ENCODE measurements around the gene HYOU1. TPM values are rescaled to one million over a fixed set of nuclear protein-coding genes. Genes with fewer than 3 reads are reported as not detected.

Gene HYOU1
- total RNA-seq, 4 donors from 2014 or later = 46.4 to 131 (median 61.0) TPM

GRCh38 chr11:119100994-119101758 lies 44.2 kb upstream of the HYOU1 start:
- Histone ChIP-seq H3K4me3 (peak overlapping the region; percentile 61 to 84 (median 66)), H3K27me3 (no peaks in the 10 kb centered on the region), H3K27ac (peak overlapping the region; percentile 93 to 98 (median 97)), H3K9me3 (no peaks in the 10 kb centered on the region), H3K4me1 (peaks cover 12 to 31% (median 21%) of the 10 kb centered on the region in 4 donors), H3K36me3 (peaks cover 0 to 9% (median 1%) of the 10 kb centered on the region in 4 donors)
- in situ Hi-C loops (cut with MboI; ENCODE audit: low pct_ligation_motif_present in 1 of 4, low pct_unique_long_range_greater_than_20kb in 1 of 4, low sequenced_read_pairs in 3 of 4) (no loop called here), intact Hi-C loops (cut with DNase I; ENCODE audit: low total_unique reads) (no loop called here)
- no peak for TF ChIP-seq EP300 (IDR thresholded peaks at IDR 0.05; ENCODE audit: low read depth)
- no peak for TF ChIP-seq POLR2AphosphoS5 (IDR thresholded peaks at IDR 0.05)
- TF ChIP-seq, protein P1, sequence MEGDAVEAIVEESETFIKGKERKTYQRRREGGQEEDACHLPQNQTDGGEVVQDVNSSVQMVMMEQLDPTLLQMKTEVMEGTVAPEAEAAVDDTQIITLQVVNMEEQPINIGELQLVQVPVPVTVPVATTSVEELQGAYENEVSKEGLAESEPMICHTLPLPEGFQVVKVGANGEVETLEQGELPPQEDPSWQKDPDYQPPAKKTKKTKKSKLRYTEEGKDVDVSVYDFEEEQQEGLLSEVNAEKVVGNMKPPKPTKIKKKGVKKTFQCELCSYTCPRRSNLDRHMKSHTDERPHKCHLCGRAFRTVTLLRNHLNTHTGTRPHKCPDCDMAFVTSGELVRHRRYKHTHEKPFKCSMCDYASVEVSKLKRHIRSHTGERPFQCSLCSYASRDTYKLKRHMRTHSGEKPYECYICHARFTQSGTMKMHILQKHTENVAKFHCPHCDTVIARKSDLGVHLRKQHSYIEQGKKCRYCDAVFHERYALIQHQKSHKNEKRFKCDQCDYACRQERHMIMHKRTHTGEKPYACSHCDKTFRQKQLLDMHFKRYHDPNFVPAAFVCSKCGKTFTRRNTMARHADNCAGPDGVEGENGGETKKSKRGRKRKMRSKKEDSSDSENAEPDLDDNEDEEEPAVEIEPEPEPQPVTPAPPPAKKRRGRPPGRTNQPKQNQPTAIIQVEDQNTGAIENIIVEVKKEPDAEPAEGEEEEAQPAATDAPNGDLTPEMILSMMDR (IDR thresholded peaks at IDR 0.05) = peak in 2 of 5 experiments; percentile 49 to 53
- no peak for TF ChIP-seq POLR2A (IDR thresholded peaks at IDR 0.05)
- peak; percentile 44 for DNase-seq
- 1 to 5% methylated on average over 6 to 12 of the region's 29 CpGs for WGBS, 2 donors (ENCODE audit: low coverage in 1 of 2)

DNA sequence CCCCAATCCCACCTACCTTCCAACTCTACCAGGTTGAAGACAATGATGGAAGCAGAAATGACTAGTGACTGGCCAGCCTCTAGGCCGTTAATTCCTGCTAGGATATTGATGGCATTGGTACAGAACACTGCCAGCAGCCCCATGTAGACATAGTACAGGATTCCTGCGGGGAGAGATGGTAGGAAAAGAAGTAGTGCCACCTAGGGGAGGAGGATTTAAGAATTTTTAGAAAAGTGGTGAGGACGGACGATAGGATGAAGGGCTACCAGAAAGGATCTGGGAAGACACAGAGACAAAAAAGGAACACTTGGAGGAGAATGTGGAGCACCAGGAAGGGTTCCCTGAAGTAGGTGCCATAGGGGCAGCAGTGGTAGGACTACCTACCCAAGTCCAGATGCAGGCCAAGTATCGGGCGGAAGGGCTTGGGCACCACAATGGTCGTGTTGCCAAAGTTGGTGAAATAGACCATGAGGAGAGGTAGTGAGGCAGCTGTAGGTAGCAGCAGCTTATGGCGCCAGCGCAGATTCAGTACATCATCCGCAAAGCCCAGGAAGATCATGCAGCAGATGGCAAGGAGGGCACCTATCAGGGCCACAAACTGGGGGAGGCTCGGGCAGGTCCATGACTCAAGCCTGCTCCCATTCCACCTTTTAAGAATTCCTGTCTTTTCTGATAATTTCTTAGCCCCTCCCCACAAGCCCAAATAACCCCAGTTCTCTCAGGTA lies 43.4 kb upstream of the HYOU1 start:
- peak overlapping the region in 3 of 4 donors; percentile 61 to 84 (median 68) for H3K4me3 ChIP-seq
- no peaks in the 10 kb centered on the region for H3K9me3 ChIP-seq
- DNase-seq = no peak
- in situ Hi-C loops (cut with MboI; ENCODE audit: low pct_ligation_motif_present in 1 of 4, low pct_unique_long_range_greater_than_20kb in 1 of 4, low sequenced_read_pairs in 3 of 4) (no loop called here), intact Hi-C loops (cut with DNase I; ENCODE audit: low total_unique reads) (no loop called here)
- no peaks in the 10 kb centered on the region for H3K27me3 ChIP-seq
- peaks cover 15 to 37% (median 25%) of the 10 kb centered on the region in 4 donors for H3K4me1 ChIP-seq
- WGBS, 2 donors (ENCODE audit: low coverage in 1 of 2) = 38 to 41% methylated on average over 9 to 11 of the region's 11 CpGs
- peak overlapping the region in 2 of 4 donors; percentile 93 to 97 for H3K27ac ChIP-seq
- TF ChIP-seq, protein P1 (IDR thresholded peaks at IDR 0.05) = peak in 4 of 5 experiments; percentile 20 to 33 (median 26)
- no peak for TF ChIP-seq POLR2AphosphoS5 (IDR thresholded peaks at IDR 0.05)
- H3K36me3 ChIP-seq = peaks cover 0 to 9% (median 1%) of the 10 kb centered on the region in 4 donors

DNA sequence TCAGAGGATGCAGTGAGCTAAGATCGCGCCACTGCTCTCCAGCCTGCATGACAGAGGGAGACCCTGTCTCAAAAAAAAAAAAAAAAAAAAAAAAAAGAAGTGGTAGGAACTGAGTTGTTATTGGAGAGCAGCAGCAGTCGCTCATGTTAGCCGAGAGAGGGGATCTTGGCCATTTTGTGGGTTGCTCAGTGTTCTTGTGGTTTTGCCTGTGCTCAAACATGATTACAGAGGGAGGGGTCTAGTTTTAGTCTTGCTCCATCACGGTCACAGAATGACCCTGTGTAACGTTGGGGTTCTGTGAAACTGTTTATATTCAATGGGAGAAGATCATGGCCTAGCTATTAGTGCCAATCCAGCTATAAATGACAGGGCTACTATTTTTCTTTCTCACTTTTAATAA lies 42.7 kb upstream of the HYOU1 start:
- Histone ChIP-seq H3K36me3 (peaks cover 0 to 9% (median 1%) of the 10 kb centered on the region in 4 donors), H3K27me3 (no peaks in the 10 kb centered on the region), H3K4me3 (no peak overlapping the region), H3K27ac (no peak overlapping the region), H3K9me3 (no peaks in the 10 kb centered on the region), H3K4me1 (peaks cover 15 to 37% (median 25%) of the 10 kb centered on the region in 4 donors)
- TF ChIP-seq POLR2AphosphoS5 (IDR thresholded peaks at IDR 0.05) (no peak), EP300 (IDR thresholded peaks at IDR 0.05; ENCODE audit: low read depth) (no peak), POLR2A (IDR thresholded peaks at IDR 0.05) (no peak)
- TF ChIP-seq, protein P1 (IDR thresholded peaks at IDR 0.05) = no peak
- in situ Hi-C loops (cut with MboI; ENCODE audit: low pct_ligation_motif_present in 1 of 4, low pct_unique_long_range_greater_than_20kb in 1 of 4, low sequenced_read_pairs in 3 of 4) (no loop called here), intact Hi-C loops (cut with DNase I; ENCODE audit: low total_unique reads) (no loop called here)
- WGBS, 2 donors (ENCODE audit: low coverage in 1 of 2) = 72 to 75% methylated on average over 6 of the region's 6 CpGs
- no peak for DNase-seq
